ENCODE measurements around the gene MYL12A.

DNA sequence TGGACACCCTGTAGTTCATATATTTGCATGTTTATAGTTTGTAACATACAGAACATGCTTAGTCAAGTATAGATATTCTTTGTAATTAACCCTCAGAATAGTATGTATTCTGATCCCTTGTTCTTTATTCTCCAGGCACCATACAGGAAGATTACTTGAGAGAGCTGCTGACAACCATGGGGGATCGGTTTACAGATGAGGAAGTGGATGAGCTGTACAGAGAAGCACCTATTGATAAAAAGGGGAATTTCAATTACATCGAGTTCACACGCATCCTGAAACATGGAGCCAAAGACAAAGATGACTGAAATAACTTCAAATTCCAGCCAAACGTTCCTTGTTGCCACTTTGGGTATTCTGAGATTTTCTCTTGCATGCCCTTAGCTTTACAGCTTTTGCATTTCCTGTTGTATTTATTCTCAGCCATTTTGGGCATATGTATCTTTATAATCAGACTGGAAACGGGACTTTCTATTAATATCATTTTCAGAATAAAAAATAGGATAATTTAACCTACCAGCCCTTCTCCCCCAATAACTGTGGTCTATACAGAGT lies 8.1 kb downstream of the MYL12A start:
- TF ChIP-seq, protein P1, sequence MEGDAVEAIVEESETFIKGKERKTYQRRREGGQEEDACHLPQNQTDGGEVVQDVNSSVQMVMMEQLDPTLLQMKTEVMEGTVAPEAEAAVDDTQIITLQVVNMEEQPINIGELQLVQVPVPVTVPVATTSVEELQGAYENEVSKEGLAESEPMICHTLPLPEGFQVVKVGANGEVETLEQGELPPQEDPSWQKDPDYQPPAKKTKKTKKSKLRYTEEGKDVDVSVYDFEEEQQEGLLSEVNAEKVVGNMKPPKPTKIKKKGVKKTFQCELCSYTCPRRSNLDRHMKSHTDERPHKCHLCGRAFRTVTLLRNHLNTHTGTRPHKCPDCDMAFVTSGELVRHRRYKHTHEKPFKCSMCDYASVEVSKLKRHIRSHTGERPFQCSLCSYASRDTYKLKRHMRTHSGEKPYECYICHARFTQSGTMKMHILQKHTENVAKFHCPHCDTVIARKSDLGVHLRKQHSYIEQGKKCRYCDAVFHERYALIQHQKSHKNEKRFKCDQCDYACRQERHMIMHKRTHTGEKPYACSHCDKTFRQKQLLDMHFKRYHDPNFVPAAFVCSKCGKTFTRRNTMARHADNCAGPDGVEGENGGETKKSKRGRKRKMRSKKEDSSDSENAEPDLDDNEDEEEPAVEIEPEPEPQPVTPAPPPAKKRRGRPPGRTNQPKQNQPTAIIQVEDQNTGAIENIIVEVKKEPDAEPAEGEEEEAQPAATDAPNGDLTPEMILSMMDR (IDR thresholded peaks at IDR 0.05): no peak
- TF ChIP-seq POLR2A (IDR thresholded peaks at IDR 0.05): no peak

Measured in heart left ventricle (tissue), 13 donors.